Astrocyte of the hippocampus (primary cell): ENCODE results near the gene BRD7.

ENCODE experiments used
- DNase-seq: peaks from one replicate; pipeline ENCODE4 v3.0.0; 2011; ENCODE audit warnings: low read depth, low spot score

Gene BRD7

DNA sequence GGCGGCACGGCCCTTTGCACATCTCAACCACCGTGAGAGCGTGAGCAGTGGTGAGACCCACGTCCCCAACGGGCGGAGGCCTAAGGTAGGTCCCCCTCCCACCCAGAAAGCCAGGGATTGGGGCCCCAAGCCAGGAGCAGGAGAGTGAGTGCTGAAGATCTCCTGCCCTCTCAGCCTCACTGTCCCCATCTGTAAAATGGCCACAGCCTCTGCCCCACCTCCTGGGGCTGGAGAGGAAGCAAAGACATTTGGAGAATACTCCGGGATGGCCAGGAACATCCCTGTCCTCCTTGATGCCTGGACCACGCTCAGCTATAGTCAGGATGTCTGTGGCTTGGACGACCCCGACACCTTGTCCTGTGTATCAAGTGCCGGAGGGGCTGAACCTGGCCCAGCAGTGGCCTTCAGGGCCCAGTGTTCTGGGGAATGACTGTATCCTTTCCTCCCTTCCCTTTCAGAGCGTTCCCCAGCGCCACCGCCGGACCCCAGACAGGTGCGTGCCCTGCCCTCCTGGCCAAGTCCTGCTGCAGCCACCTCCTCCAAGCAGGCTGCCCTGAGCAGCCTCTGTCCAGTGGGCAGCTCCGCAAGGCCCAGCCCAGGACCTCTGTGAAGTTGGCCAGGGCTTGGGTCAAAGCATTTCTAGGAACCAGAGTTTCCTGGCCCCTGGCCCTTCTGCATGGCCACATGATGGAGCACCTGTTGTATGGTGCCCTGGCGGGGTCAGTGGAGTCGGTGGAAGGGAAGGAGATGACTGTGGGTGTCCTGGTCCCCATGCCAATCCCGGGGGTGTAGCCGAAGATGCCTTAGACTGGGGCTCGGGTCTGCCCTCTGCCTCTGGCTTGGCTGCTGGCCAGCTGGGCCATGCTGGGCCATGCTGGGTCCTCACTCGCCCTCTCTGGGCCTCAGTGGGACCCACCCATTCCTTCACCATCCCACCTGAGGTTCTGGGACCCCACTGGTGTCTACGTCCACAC, 64.0 kb downstream of the BRD7 start:
- no peak for DNase-seq

DNA sequence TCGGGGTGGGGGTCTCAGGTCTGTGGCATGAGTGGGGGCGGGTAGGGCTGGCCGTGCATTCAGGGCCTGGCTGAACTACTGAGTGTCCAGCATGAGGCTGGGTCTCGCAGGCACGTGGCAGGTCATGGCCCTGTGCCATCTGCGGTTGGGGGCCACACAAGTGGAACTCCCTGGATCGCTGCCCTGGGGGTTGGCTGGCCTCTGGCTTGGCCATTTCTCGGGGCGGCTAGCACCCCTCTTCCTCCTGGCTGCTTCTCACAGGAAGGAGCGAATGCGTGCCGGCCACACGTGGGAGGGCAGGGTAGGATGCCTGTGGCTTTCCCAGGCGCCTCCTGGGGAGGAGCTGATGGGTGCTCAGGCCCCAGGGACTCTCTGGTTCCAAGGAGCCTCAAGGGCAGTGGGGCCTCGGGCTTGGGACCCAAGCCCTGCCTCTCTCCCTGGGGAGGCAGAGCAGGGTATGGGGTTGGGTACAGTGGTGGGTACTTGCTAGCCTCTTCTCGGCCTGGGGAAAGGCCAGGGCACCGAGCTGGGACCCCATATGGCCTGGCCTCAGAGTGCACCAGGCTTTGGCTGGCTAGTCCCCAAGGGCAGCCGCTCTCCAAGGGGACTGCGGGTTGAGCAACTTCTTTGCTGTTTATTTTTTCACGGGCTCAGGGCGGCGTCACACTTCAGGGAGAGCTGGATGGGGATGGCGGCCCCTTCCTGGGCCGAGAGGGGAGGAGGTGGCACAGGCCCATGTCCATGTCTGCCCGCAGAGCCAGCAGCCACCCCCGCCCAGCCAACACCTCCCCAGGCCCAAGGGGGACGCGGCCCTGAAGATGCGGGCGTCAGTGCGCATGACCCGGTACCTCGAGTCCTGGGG, 65.0 kb downstream of the BRD7 start:
- peak; percentile 57 for DNase-seq

DNA sequence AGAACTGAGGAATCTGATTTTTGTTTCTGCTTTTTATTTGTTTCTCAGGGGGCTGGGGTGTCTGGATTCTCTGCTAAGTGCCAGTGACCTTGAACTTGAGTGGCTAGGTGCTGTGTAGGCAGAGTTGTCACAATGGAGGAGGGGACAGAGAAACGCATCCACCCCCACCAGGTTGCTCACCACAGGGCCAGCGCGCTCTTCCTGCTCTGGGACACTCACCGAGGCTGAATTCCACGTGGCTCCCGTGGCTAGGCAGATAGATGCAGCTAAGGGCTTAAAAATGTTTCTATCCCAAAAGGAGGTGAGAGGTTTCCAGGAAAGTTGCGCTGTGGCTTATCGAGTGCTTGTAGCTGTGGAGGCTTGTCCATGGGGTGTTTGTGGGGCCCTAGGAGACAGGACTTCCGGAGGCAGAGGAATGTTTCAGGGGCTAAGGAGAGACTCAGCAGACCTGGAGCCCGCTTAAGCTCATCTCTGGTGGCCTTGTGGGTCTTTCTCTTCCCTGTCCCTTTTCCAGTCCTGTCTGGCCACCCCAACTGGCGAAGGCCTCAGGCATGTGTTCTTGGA, 65.7 kb downstream of the BRD7 start:
- DNase-seq: peak; percentile 52

DNA sequence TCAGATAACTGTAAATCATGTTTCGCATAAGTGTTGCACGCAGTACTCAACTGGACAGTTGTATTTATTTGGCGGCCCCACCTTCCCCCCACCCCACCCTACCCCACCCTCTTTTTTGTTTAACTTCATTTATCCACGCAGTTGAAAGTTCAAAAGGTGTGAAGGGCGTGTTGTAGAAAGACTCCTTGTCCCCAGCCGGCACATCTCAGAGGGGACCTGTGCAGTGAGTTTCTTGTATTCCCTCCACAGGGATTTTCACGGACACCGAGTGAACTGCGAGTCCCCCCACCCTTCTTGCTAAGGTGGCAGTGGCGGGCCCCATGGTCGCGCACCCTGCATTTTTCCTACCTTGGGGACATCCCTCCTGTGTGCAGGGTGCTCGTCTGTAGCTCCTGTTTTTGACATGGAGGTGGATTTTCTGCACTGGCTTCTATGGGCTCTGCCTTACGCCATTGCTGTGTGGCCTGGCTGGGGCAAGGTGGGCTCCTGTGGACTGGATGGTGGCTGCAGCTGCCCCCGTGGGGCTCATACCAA, 66.2 kb downstream of the BRD7 start:
- no peak for DNase-seq

DNA sequence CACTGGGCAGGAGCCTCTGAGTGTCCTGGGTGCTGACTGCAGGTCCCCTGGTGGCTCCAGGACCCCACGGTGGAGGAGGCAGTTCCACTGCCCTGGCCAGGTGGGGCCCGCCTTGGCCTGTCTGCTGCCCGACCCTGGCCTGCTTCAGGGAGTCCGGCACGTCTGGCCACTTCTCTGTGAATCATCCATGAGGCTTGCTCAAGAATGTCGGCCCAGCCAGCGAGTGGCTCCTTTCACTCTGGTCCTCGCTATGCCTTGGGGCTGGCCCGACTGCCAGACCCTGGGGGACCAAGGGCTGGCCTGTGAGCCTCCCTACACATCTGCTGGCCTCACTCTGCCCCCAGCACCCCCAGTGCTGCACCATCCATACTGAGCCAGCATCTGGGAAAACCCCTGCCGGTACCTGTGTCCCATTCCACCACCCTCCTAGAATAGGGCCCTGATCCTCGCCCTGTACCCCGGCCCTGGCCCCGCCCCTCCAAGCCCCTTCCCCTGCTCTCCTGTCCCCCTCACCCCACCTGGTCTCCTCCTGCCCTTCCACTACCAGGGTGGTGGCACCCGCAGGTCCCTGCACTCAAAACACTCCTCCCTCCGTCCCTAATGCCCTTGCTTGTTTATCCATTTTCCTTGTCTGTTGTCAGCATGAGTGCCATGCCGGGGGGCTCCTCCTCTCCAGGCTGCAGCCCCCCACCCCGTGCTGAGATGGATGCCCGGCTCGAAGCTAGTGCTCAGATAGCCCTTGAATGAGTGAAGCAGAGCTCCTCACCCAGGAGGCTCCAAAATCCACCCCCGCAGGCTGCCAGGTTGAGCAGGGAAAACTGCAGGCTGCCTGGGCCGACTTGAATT, 66.9 kb downstream of the BRD7 start:
- peak; percentile 90 for DNase-seq

DNA sequence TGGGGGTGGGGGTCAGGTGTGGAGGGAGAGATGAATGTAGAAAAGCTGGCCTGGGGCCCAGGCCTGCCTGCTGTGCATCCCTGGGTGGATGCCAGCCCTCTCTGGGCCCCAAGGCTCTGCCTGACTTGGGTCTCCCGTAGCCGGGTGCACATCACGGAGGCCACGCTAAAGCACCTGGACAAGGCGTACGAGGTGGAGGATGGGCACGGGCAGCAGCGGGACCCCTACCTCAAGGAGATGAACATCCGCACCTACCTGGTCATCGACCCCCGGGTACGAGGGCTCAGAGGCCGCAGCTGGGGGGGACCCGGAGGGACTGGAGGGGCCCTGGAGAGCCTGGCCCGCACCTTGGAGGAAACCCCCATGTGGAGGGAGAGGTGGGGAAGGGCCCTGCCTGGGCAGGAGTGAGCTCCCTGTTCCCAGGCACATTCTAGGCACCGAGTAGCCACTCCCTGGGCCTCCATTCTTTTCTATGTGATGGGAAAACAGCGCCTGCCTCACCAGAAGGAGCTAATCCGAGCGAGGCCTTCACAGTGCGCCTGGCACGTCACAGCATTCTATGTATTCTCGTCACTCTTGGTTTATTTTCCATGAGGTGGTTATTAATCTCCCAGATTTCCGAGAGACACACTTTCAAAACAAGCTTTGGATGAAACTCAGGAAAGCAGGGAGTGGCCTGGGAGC, 67.7 kb downstream of the BRD7 start:
- DNase-seq: no peak

DNA sequence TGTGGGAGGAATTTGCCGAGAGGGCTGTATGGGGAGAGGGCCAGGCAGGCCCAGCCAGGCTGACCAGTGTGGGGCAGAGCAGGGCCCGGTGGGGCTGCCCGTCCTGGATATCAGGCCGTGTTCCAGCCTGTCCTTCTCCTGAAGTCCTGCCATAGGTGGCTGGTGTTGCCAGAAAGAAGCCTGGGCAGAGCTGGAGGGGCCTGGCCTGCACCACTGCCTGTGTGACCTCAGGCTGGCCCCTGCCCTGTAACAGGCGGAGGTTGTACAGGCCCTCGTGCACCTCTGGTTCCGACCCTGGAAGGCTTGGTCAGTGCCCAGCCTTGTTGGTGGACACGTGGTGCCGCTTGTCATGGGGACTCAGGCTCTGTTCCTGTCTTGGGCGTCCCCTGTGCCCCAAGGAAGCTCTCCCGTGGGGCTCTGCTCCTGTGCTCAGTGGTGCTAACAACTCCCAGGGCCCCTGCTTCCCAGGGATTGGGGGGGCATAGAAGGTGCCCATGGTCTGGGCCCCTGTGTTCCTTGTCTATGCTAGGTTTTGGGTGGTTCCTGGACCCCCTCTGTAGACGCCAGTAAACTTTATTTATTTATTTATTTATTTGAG, 69.2 kb downstream of the BRD7 start:
- DNase-seq: no peak

DNA sequence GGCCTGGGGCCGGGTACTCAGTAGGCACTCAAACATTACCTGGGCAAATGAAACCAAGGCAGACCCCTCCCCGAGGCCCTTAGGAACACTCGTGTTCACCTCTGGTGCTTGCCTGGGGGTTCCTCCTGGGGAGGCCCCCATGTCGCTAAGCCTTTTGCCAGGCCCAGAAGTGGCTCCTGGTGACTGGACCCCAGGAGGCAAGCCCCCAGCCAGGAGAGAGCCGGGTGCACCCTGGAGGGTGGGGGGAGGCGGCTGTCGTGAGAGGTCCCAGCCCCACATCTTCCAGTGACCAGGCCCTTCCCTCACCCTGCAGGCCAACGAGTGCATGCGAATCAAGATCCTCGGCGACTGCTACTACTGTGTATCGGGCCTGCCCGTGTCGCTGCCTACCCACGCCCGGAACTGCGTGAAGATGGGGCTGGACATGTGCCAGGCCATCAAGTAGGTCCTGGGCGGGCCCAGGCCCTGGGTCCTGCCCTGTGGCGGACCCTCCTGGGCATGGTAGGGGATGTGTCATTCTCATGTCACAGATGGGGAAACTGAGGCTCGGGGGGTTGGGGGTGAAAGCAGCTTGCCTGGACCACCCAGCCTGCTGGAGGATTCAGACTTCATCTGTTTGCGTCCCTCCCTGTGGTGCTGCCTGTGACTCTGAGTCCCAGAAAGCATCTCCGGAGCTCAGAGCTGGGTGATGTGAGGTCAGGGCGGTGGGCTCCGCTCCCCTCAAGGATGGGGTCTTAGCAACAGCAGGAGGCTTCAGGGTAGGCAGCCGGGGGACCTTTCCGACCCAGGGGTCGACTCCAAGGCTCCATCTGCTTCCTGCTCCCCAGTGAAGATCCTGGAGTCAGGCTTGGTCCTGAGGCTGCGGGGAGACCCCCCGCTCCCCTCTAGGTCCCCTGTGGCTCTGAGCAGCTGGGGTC, 69.9 kb downstream of the BRD7 start:
- DNase-seq: no peak

DNA sequence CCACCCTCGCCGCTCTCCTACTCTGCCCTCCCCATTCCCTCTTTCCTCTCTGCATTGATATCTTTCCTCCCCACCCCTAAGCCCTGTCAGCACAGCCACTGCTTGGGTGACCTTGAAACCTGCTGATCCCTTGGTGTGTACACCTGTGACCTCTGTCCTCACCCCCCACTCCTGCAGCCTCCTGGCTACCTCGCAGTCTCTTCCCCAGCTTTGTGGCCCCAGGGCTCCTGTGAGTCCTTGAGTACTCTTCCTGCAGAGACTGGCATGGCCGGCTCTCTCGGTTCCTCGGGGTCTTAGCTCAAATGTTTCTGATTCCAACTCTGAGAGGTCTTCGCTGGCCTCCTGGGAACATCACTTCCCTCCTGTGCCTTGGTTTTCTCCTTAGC, 70.7 kb downstream of the BRD7 start:
- no peak for DNase-seq

DNA sequence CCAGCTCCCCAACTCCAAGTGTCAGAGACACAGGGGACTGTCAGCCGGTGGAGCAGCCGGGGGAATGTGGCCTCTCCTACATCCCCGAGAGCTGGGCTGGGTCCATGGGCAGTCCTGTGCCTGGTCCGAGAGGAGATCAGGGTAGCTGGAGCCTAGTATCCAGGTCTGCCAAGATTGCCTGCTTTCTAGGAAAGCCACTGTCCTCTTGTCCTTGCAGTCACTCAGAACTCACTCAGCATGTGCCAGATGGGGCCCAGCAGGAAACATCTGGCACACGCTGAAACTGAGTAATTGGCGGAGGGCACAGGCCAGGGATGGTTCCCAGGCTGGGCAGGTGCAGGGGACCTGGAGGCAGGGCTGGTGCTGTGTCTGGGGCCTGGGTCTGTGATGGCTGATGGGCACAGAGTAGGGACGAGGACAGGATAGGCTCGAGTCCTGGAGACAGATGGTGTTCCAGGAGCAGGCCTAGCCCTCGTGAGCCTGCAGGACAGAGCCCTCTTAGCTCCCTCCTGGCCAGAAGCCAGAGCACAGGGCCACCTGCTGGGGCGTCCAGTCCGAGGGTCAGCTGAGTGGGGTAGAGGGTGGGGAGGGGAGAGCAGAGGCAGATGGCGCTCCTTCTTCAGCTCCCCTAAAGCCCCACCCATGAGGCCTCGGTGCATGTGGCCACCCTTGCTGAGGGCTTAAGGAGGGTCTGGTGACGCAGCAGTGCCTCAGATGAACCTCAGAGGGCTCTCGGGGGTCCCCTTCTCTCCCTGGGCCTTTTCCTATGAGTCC, 71.3 kb downstream of the BRD7 start:
- DNase-seq: no peak

DNA sequence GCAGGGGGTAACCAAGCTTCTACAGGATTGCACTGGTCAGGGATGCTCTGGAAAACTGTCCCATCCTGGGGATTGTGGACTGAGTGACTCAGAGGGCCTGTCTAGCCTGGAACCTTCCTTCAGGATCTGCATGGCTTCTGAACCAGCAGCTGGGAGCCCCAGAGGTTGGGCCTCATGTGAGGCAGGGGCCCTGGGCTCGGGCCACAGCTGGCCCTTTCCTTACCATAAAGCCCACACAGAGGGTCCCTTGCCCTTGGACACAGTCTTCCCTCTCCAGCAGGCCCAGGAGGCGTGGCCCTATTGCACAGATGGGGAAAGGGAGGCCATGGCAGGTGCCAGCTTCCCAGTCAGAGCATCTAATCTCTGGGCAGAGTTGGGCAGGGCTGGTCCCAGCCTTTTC, 72.0 kb downstream of the BRD7 start:
- DNase-seq: no peak

DNA sequence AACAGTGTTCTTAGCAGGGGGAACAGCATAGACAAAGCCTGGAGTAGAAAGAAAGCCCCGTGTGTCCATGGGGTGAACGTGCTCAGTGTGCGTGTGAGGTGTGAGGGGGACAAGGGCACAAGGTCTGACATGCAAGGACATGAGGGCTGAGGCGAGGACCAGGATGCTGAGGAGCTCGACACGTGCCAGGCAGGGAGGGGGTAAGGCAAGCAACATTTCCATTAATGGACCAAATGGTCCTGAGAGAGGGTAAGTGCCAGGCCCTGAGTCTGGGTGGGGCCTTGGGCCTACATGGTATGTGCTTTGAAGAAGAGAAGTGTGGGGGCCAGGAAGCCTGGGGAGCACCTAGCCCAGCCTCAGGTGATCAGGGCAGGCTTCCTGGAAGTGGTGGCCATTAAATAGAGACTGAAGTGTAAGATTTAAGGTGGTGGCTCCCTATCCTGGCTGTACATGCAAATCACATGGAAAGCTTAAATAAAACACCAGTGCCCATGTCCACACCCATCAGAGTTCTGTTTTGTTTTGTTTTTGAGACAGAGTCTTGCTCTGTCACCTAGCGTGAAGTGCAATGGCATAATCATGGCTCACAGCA, 73.2 kb downstream of the BRD7 start:
- no peak for DNase-seq

DNA sequence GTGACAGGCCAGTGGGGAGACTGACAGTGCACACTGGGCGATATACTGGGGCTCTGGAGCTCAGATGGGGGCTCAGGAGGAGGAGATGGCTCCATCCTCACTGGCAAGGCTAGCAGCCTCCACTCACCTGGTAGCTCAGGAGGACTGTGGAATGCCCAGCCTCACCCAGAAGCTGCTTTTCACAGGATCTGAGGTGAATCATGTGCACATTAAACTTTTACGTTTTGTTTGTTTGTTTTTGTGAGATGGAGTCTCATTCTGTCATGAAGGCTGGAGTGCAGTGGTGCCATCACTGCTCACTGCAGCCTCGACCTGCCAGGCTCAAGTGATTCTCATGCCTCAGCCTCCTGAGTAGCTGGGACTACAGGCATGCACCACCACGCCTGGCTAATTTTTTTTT, 73.8 kb downstream of the BRD7 start:
- no peak for DNase-seq

DNA sequence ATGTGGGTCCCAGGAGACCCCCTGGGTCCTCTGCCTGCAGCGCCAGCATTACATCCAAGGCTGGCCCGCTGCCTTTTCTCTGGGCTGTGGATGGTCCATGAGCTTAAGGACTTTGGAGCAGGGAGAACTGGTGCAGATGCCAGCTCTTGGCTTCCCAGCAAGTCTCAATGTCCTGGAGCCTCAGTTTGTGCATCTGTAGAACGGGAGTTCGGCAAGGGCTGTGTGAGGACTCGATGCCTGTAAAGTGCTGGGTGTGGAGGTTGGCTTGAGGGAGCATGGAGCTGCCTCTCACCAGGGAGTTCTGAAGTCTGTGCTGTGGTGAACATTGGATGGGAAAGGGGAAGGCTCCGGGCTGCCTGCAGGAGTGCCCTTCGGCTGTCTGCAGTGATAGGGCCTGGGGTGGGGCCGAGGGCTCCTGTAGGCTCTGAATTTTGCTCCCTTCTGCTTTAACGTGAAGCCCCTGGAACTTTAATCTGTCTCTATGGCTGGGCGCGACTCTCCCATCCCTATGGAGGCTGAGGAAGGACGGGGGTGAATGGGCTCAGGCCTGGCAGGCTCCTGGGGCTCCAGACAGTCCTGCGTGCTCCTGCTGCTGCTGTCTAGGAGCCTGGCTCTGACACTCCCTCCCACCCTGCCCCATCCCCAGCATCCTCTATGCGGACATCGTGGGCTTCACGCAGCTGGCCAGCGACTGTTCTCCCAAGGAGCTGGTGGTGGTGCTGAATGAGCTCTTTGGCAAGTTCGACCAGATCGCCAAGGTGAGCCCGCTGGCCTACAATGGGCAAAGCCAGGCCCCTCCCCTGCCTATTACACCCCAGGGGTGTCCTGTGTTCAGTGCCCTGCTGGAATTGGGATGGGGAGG, 74.6 kb downstream of the BRD7 start:
- DNase-seq: no peak

DNA sequence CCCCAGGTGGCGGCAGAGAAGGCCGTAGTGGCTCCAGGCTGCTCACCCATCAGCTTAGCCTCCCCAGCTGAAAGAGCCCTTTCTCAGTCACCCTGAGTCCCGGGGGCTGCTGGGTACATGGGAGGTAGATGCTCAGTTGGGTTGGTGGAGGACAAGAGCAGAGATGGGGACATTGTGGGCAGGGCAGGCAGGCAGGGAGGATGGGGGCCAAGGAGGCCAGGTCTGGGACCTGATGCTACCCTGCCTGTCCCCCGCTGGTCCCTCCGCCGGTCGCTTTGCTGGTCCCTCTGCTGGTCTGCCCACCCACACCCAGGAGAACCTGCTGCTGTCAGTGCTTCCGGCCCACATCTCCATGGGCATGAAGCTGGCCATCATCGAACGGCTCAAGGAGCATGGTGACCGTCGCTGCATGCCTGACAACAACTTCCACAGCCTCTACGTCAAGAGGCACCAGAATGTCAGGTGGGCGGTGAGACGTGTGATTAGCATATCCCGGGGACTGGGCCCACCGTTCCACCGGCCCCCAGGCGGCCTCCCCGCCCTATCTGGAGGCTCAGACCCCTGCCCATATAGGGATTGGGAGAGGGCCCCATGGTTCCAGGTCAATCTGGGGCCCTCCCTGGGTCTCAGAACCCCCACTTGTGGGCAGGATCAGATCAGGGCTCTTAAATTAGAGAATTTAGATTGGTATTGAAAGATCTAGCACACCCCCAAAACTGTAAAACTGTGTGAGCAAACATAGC, 75.6 kb downstream of the BRD7 start:
- DNase-seq: no peak

DNA sequence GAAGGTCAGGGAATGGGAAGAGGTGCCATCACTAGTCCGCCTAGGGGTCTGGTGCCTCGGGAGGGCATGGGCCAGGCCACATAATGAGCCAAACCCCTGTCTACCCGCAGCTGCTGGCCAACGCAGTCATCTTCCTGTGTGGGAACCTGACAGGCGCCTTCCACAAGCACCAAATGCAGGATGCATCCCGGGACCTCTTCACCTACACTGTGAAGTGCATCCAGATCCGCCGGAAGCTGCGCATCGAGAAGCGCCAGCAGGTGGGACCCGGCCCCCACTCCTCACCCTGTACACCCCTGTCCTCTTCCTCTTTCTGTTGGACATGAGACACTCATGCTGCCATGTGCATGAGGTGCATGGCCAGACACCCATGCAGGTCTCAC, 76.2 kb downstream of the BRD7 start:
- DNase-seq: no peak
